ENCODE data around the gene SORCS2.

DNA sequence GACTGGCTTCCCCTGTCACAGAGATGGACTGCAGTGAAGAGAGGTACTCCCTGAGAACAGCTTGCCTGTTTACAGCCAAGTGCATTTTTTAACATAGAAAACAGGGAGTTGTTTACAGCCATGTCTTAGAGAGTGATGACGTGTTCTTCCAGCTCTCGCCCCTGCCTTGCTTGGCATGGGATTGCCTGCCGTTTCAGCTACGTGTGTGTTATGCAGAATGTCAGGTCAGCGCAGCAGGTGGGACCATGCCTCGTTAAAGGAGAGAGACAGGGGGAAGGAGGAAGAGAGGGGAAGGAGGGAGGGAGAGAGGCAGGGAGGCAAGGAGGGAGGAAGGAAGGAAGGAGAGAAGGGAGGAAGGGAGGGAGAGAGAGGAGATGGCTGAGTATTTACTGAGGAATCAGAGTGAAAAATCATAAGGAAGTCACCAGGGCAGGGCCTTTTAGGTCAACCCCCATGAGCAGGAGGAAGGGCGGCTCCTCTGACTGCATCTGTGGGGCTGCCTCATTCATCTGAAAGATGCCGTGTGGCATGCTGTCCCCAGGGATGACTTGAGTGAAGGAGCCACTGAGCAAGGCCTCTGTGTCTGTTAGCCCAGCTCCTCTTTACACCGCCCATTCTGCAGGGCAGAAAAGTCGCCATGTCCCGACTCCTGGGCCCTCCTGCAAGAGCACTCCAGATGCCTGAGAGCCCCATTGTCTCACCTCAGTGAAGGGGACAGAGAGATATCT is 382.1 kb downstream of the SORCS2 start:
- TF ChIP-seq, protein P1, sequence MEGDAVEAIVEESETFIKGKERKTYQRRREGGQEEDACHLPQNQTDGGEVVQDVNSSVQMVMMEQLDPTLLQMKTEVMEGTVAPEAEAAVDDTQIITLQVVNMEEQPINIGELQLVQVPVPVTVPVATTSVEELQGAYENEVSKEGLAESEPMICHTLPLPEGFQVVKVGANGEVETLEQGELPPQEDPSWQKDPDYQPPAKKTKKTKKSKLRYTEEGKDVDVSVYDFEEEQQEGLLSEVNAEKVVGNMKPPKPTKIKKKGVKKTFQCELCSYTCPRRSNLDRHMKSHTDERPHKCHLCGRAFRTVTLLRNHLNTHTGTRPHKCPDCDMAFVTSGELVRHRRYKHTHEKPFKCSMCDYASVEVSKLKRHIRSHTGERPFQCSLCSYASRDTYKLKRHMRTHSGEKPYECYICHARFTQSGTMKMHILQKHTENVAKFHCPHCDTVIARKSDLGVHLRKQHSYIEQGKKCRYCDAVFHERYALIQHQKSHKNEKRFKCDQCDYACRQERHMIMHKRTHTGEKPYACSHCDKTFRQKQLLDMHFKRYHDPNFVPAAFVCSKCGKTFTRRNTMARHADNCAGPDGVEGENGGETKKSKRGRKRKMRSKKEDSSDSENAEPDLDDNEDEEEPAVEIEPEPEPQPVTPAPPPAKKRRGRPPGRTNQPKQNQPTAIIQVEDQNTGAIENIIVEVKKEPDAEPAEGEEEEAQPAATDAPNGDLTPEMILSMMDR (IDR thresholded peaks at IDR 0.05) = no peak
- no peak for TF ChIP-seq EZH2 (IDR thresholded peaks at IDR 0.05; ENCODE audit: borderline replicate concordance, insufficient read depth, low read depth, low read length, poor library complexity, severe bottlenecking)
